ENCODE measurements around the gene S100P.

DNA sequence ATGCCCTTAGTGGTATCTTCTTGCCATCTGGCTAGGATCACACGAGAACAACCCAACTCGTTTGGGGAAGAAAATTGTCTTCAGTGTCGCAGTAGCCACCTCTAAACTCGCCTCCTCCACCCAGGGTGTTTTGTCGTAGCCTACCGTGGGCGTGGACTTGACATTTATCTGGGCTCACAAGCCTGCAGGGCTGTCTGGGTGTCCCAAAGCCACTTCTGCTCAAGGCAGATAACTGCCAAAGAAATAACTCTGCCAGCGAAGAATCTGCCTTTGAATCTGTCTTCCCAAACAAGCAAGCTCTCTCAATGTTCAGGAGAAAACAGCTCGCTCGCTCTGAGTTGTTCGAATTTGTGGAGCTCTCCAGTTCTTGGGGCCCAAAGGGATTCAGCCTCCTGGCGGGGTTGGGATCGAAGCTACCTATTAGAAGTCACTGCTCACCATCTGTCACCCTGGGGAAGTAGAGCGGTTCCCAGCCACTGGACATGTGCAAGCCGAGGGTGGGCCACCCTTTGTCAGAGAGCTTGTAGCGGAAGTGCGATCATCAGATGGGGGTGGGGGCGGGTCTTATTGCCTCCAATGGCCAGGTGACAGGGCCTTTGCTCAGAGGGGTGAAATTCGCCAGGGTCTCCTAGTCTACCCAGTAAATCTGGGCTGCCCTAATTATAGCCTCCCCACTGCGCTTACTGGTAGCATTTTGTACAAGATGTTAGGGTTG, 37.1 kb downstream of the S100P start:
- TF ChIP-seq, protein P1, sequence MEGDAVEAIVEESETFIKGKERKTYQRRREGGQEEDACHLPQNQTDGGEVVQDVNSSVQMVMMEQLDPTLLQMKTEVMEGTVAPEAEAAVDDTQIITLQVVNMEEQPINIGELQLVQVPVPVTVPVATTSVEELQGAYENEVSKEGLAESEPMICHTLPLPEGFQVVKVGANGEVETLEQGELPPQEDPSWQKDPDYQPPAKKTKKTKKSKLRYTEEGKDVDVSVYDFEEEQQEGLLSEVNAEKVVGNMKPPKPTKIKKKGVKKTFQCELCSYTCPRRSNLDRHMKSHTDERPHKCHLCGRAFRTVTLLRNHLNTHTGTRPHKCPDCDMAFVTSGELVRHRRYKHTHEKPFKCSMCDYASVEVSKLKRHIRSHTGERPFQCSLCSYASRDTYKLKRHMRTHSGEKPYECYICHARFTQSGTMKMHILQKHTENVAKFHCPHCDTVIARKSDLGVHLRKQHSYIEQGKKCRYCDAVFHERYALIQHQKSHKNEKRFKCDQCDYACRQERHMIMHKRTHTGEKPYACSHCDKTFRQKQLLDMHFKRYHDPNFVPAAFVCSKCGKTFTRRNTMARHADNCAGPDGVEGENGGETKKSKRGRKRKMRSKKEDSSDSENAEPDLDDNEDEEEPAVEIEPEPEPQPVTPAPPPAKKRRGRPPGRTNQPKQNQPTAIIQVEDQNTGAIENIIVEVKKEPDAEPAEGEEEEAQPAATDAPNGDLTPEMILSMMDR (IDR thresholded peaks at IDR 0.05; ENCODE audit: low read depth, low read length, missing input control), result no peak
- TF ChIP-seq, protein P2, sequence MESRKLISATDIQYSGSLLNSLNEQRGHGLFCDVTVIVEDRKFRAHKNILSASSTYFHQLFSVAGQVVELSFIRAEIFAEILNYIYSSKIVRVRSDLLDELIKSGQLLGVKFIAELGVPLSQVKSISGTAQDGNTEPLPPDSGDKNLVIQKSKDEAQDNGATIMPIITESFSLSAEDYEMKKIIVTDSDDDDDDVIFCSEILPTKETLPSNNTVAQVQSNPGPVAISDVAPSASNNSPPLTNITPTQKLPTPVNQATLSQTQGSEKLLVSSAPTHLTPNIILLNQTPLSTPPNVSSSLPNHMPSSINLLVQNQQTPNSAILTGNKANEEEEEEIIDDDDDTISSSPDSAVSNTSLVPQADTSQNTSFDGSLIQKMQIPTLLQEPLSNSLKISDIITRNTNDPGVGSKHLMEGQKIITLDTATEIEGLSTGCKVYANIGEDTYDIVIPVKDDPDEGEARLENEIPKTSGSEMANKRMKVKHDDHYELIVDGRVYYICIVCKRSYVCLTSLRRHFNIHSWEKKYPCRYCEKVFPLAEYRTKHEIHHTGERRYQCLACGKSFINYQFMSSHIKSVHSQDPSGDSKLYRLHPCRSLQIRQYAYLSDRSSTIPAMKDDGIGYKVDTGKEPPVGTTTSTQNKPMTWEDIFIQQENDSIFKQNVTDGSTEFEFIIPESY (IDR thresholded peaks at IDR 0.05), result no peak
- TF ChIP-seq YY1 (IDR thresholded peaks at IDR 0.05) (no peak), JUND (IDR thresholded peaks at IDR 0.05) (no peak), GABPA (IDR thresholded peaks at IDR 0.05 in 1 of 2, conservative IDR thresholded peaks at IDR 0.05 in 1 of 2) (no peak), FOXA1 (IDR thresholded peaks at IDR 0.05) (no peak)
- TF ChIP-seq, protein P3, sequence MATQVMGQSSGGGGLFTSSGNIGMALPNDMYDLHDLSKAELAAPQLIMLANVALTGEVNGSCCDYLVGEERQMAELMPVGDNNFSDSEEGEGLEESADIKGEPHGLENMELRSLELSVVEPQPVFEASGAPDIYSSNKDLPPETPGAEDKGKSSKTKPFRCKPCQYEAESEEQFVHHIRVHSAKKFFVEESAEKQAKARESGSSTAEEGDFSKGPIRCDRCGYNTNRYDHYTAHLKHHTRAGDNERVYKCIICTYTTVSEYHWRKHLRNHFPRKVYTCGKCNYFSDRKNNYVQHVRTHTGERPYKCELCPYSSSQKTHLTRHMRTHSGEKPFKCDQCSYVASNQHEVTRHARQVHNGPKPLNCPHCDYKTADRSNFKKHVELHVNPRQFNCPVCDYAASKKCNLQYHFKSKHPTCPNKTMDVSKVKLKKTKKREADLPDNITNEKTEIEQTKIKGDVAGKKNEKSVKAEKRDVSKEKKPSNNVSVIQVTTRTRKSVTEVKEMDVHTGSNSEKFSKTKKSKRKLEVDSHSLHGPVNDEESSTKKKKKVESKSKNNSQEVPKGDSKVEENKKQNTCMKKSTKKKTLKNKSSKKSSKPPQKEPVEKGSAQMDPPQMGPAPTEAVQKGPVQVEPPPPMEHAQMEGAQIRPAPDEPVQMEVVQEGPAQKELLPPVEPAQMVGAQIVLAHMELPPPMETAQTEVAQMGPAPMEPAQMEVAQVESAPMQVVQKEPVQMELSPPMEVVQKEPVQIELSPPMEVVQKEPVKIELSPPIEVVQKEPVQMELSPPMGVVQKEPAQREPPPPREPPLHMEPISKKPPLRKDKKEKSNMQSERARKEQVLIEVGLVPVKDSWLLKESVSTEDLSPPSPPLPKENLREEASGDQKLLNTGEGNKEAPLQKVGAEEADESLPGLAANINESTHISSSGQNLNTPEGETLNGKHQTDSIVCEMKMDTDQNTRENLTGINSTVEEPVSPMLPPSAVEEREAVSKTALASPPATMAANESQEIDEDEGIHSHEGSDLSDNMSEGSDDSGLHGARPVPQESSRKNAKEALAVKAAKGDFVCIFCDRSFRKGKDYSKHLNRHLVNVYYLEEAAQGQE (IDR thresholded peaks at IDR 0.05), result no peak

Data from liver (tissue), 3 donors.